Suppressor macrophage (primary cell): ENCODE measurements around the gene AFMID.

Source experiments
- DNase-seq, 4 experiments: peaks; one replicate each; pipeline ENCODE4 v3.0.0-alpha.2; 2020 to 2022

AFMID gene

DNA sequence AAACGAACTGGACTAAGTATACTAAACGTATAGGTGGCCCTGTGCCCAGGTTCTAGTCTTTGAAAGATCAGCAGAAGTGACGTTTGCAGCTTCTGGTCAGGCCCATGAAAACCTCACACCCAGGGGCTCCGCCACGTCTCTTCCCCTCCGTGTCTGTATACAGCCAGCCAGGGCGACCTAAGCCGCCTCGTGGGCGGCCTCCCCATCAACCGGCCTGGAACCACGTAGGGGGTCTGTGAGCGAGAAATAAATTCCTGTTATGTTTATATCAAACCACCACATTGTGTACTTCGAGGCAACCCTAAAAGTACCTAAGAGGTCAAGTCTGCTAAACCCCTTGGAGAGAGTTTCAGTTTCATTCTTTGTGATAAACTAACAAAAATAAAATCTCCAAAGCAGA lies 7.1 kb upstream of the AFMID start:
- no peak for DNase-seq

DNA sequence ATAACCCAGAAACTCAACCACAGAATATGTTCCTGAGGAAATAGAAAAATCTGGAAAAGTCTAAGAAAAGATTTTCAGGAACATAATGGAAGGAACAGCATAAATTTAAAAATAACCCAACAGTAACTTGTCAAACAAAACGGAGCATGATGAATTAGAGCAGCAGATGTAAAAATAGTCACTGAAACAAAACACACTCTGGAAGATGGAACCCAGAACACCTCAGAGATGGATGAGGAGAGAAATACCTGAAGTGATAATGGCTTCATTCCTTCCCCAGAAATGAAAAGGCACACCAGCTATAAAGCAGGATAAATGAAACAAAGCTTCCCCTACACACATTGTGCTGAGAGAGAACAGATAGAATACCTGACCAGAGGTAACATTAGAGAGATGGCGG lies 6.7 kb upstream of the AFMID start:
- no peak for DNase-seq

DNA sequence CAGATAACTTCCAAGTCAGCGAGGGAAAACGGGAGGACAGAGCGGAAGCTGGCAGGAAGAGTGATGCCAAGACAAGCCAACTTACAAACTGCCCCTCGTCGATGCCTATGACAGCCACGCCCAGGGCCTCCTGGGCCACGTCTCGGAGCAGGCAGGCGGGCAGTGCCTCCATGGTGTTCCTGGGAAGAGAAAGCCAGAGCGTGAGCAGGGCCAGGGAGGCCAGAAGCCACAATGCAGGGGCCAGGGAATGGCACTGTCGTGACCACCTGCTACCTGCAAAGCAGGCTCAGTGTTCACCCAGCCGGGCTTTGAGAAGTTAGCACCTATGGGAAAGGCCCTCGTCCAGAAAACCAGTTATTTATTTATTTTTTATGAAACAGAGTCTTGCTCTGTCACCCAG lies 4.7 kb upstream of the AFMID start:
- DNase-seq, result no peak

DNA sequence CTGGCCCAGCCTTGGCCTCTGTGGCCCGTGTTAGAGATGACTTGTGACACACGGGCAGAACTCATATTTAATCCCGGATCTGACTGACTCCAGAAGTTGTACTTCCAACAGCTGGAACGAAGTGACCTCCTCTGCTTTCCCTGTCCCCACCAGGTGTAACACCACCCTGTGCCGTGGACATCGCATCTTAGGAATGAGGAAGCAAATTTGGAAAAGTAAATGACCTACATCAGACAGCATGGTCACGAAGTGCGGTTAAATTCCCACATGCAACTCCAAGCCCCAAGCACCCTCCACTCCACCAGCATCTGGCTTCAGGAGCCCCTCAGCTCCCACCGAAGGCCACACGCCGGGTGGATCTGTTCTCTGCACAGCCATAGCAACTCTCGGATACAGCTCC lies 3.2 kb upstream of the AFMID start:
- no peak for DNase-seq

DNA sequence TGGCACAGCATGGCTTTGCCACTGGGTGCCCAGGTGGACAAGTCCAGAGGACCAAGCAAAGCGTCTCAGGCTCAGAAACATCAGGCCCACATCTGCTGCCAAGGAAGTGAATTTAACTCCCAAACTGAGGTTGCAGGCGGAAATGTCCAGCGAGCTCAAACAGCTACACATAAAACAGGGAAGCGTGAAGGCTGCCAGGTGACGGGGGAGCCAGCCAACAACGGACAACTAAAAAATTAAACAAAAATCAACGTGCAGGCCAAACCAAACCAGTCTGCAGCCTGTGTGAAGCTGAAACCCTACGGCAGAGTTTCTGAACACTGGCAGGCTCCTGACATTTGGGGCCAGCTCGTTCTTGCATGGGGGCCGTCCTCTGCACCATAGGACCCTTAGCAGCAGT lies 2.8 kb upstream of the AFMID start:
- no peak for DNase-seq

DNA sequence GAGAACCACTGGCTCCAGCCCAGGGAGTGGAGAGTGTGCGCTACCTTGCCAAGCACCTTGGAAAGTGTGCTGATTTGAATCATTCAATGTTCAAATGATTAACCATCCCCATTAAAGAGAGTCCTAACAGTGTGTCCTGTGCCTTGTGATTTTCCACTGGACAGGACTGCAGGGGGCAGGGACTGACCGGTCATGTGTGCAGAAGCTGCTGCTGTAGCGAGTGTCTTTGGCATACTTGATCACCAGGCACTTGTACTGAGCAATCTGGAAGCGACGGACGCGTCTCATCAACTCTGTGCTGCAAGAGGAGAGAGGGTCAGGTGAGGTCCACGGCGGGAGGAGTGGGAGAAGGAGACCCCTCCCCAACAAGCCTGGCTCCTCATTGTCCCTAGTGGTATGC lies 2.3 kb upstream of the AFMID start:
- DNase-seq, result no peak

DNA sequence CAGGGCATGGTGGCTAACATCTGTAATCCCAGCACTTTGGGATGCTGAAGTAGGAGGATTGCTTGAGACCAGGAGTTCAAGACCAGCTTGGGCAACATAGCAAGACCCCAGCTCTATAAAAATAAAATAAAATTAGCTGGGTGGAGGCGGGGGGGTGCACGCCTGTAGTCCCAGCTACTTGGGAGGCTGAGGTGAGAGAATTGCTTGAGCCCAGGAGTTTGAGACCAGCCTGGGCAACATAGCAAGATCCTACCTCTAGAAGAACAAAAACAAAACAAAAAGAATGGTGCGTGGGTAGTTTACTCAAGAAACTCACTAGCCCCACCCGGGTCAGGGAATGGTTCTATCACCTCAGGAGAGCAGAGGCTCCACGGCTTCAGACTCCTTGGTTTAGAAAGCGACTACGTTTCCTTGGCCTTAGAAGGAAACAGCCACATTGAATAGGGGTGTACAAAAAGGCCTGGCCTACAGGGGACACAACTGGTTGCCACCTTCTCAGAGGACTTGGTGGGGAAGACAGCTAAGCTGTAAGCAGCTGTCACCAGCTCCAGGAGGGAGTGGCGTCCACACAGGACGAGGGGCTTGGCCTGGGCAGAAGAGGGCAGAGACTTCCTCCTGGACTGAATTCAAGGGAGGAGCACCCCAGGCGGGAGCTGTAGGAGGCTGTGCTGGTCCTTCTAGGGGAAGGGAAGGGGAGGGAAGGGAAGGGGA lies 1.0 kb upstream of the AFMID start:
- DNase-seq, result peak; percentile 76 to 88 (median 86)

DNA sequence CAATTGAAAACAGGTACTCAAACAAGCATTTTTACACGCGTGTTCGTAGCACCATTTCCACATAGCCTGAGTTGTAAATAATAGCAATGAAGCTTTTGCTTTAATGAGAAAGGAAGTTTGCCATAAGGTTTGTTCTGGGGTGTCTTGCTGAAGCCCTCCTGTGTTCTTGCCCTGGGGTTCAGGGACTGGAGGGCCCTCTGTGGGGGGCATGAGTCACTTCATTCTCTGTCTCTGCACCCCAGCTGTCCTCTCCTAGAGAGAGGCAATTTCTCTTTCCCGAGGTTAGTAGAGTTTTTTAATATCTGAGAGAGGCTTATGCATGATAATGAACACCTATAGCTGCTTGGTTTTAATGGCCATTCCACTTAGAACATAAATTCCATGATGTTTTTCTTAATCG lies 9.6 kb downstream of the AFMID start:
- no peak for DNase-seq

DNA sequence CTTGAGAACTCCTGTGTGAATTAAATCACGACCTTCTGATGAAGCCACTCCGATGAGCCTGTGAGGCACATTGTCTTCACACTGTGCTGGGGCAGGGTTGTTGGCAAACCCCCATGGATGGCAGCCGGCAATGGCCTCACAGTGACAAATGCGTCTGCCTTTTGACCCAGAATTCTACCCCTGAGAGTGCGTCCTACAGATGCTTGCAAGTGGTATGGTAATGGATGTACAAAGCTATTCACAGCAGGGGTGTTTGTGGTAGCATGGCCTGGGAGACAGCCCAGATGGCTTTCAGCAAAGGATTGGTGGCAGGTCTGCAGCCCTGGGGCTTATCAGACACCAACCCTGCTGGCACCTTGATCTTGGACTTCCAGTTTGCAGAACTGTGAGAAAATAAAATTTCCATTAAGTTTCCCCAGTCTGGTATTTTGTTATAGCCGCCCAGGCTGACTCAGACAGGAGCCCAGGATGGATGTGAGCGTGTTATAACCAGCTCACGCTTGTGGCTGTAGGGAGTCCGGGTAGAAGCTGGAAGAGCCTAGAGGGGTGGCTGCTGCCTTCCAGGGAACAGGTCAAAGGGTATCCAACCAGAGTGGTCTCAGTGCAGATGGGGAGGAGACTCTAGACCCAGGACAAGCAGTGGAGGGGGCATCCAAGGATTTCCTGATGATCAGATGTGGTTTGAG lies 10.1 kb downstream of the AFMID start:
- DNase-seq, result no peak

DNA sequence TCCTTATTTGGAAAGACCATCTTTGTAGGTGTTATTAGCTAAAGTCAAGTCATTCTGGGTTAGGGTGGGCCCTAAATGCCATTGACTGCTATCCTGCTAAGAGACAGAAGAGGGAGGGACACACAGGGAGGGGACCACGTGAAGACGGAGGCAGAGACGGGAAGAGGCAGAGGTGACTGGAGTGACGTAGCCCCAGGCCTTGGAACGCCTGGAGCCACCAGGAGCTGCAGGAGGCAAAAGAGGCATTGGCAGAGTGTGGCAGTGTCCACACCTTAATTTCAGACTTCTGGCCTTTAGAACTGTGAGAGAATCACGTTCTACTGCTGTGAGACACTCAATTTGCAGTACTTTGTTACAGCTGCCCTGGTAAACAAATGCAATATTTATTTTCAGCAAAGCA lies 13.3 kb downstream of the AFMID start:
- DNase-seq, result no peak

DNA sequence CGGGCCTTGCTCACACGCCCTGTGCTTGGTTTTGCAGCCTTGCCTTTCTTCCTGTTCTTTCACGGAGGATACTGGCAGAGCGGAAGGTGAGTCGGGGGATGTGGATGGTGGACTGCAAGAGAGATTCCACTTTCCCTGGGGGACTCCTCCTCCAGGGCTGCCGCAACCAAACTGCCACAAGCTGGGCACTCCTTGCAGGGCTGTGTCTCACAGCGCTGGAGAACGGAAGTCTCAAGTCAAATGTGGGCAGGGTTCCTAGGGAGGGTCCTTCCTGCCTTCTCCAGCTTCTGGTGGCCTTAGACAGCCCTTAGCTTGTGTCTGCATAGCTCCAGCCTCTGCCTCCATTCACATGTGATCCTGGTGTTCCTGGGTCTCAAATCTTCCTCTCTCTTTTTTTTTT lies 15.5 kb downstream of the AFMID start:
- no peak for DNase-seq

DNA sequence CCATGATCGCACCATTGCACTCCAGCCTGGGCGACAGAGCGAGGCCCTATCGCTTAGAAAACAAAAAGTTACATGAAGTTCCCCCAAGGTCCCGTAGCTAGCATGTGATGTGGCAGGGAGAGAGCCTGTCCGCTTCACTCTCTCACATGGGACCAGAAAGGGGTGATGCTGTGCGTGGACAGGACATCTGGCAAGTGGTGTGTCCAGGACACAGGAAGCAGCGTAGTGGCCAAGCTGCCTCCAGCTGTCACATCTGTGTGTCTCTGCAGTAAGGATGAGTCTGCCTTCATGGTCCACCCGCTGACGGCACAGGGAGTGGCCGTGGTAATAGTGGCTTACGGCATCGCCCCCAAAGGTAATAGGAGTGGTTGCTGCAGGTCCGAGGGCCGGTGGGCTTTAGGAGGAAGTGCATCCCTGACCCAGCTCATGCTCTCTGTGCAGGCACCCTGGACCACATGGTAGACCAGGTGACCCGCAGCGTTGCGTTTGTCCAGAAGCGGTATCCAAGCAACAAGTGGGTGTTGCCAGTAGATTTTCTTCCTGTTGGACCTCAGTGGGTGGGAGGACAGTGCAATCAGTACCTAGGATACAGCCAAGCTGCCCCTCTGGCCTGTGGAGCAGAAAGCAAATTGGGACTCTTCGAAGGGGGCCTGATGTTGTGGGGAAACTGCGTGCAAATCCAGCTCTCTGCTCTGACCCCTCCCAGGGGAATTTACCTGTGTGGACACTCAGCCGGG lies 17.4 kb downstream of the AFMID start:
- DNase-seq, result no peak

DNA sequence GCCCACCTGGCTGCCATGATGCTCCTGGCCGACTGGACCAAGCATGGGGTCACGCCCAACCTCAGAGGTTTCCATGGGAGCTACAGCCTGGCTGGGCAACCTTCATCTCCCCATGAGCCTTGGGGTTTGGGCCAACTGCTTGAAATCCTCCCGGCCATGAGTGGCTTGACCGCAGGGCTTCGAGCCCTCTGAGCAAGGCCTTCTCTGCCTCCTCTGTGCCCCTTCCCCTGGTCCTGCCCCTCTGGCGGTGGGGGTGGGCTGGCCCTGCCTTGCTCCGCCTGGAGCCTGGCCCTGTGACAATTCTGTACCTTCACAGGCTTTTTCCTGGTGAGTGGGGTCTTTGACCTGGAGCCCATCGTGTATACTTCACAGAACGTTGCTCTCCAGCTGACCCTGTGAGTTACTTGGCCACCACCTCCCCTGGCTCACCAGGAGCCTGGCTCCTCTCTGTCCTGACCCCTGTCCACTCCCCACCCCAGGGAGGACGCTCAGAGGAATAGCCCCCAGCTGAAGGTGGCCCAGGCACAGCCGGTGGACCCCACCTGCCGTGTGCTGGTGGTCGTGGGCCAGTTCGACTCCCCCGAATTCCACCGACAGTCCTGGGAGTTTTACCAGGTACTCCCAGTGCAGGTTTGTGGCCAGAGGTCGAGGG lies 18.1 kb downstream of the AFMID start:
- DNase-seq, result no peak

DNA sequence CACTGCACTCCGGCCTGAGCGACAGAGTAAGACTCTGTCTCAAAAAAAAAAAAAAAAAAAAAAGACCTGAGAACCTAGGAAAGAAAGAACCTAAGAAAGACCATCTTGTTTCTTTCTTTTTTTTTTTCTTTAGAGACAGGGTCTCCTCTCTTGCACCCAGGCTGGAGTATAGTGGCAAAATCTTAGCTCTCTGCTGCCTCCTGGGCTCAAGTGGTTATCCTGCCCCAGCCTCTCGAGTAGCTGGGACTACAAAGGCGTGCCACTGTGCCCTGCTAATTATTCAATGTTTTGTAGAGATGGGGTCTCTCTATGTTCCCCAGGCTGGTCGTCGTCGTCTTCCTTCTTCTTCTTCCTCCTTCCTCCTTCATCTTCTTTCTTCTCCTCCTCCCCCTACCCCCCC lies 19.1 kb downstream of the AFMID start:
- peak in 2 of 4 experiments; percentile 22 to 34 for DNase-seq

DNA sequence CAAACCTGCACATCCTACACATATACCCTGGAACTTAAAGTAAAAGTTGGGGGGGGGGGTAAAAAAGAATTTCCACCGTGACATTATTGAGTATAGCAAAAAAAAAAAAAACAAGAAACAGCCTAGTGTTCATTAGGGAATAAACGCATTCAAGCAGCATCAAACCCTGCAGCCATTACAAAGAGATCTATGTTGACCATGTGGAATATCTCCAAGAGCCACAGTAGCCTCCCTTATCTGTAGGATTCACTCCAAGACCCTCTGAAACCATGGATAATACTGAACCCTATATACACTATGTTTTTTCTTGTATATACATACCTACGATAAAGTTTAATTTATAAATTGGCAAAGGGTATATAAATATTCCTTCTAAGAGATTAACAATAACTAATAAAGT lies 21.3 kb downstream of the AFMID start:
- no peak for DNase-seq

DNA sequence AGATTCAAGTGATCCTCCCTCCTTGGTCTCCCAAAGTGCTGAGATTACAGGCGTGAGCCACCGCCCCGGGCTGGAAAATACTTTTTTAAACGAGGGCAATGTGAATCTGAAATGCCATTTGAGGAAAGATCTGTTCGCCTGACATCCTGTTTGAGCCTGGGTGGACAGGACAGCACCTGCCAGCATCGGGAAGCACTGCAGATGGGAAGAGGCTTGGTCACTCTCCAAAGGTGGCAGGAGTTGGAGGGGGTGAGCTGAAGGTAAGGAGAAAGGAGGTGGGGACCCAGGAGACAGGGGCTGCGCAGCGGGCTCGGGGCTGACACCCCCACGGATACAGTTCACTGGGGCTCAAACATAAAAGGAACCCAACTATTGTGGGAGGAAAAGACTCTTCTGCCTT lies 22.9 kb downstream of the AFMID start:
- DNase-seq, result no peak

DNA sequence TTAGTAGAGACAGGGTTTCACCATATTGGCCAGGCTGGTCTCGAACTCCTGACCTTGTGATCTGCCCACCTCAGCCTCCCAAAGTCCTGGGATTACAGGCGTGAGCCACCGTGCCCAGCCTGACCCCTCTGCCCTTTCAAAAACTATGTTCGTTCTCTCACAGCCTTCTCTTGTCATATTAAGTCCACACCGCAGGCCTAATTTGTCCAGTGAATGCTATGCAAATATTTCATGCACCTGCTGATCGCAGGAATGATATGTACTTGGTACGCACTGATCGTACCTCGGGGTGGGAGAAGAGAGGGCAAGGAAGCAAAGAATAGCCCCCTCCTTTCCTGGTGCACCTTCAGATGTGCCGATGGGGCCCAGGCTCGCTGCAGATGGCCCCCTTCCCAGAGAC lies 23.9 kb downstream of the AFMID start:
- DNase-seq, result no peak

DNA sequence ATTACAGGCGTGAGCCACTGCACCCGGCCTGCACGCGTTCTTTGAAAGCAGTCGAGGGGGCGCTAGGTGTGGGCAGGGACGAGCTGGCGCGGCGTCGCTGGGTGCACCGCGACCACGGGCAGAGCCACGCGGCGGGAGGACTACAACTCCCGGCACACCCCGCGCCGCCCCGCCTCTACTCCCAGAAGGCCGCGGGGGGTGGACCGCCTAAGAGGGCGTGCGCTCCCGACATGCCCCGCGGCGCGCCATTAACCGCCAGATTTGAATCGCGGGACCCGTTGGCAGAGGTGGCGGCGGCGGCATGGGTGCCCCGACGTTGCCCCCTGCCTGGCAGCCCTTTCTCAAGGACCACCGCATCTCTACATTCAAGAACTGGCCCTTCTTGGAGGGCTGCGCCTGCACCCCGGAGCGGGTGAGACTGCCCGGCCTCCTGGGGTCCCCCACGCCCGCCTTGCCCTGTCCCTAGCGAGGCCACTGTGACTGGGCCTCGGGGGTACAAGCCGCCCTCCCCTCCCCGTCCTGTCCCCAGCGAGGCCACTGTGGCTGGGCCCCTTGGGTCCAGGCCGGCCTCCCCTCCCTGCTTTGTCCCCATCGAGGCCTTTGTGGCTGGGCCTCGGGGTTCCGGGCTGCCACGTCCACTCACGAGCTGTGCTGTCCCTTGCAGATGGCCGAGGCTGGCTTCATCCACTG lies 27.0 kb downstream of the AFMID start, which contains the start of gene BIRC5:
Gene BIRC5, plus strand, starts transcription at position 238 of the 690 bp plus-strand sequence. Its CDS starts 64 bp downstream, at position 302.
- DNase-seq, result peak; percentile 93 to 97 (median 94)

DNA sequence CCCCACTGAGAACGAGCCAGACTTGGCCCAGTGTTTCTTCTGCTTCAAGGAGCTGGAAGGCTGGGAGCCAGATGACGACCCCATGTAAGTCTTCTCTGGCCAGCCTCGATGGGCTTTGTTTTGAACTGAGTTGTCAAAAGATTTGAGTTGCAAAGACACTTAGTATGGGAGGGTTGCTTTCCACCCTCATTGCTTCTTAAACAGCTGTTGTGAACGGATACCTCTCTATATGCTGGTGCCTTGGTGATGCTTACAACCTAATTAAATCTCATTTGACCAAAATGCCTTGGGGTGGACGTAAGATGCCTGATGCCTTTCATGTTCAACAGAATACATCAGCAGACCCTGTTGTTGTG lies 27.5 kb downstream of the AFMID start:
- DNase-seq, result no peak

DNA sequence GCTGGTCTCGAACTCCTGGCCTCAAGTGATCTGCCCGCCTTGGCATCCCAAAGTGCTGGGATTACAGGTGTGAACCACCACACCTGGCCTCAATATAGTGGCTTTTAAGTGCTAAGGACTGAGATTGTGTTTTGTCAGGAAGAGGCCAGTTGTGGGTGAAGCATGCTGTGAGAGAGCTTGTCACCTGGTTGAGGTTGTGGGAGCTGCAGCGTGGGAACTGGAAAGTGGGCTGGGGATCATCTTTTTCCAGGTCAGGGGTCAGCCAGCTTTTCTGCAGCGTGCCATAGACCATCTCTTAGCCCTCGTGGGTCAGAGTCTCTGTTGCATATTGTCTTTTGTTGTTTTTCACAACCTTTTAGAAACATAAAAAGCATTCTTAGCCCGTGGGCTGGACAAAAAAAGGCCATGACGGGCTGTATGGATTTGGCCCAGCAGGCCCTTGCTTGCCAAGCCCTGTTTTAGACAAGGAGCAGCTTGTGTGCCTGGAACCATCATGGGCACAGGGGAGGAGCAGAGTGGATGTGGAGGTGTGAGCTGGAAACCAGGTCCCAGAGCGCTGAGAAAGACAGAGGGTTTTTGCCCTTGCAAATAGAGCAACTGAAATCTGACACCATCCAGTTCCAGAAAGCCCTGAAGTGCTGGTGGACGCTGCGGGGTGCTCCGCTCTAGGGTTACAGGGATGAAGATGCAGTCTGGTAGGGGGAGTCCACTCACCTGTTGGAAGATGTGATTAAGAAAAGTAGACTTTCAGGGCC lies 32.4 kb downstream of the AFMID start:
- no peak for DNase-seq

DNA sequence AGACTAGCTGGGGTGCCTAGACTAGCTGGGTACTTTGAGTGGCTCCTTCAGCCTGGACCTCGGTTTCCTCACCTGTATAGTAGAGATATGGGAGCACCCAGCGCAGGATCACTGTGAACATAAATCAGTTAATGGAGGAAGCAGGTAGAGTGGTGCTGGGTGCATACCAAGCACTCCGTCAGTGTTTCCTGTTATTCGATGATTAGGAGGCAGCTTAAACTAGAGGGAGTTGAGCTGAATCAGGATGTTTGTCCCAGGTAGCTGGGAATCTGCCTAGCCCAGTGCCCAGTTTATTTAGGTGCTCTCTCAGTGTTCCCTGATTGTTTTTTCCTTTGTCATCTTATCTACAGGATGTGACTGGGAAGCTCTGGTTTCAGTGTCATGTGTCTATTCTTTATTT lies 35.9 kb downstream of the AFMID start:
- no peak for DNase-seq

DNA sequence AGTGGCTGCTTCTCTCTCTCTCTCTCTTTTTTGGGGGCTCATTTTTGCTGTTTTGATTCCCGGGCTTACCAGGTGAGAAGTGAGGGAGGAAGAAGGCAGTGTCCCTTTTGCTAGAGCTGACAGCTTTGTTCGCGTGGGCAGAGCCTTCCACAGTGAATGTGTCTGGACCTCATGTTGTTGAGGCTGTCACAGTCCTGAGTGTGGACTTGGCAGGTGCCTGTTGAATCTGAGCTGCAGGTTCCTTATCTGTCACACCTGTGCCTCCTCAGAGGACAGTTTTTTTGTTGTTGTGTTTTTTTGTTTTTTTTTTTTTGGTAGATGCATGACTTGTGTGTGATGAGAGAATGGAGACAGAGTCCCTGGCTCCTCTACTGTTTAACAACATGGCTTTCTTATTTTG lies 36.6 kb downstream of the AFMID start:
- DNase-seq, result no peak
